Measurements from ENCODE around the gene TYW5.
"Not testable (repeated sequence)": the region's sequence is repeated elsewhere in the genome, so short reads cannot be mapped to it uniquely, and the experiment has no call there.

Gene TYW5

GRCh38 chr2:199912553-199913114 lies 42.7 kb downstream of the TYW5 start:
- peaks cover 5 to 19% (median 16%) of the 10 kb centered on the region in 4 experiments for H3K36me3 ChIP-seq (ENCODE audit: control insufficient read depth in 4 of 4, insufficient read depth in 4 of 4, low read length in 3 of 4)
- H3K4me1 ChIP-seq (ENCODE audit: control extremely low read depth in 1 of 4, control insufficient read depth in 4 of 4, insufficient read depth in 4 of 4, low read length in 3 of 4) = peaks cover 13 to 36% (median 31%) of the 10 kb centered on the region in 4 experiments
- H3K4me3 ChIP-seq (ENCODE audit: control insufficient read depth in 1 of 7, extremely low read depth in 1 of 7, insufficient read depth in 4 of 7, low read depth in 2 of 7, low read length in 6 of 7) = peak overlapping the region in 5 of 7 experiments; percentile 88 to 98 (median 96)
- WGBS (ENCODE audit: insufficient coverage) = 97% methylated on average over 6 of the region's 12 CpGs
- peaks cover 0 to 16% (median 7%) of the 10 kb centered on the region in 5 experiments for H3K9me3 ChIP-seq (ENCODE audit: control extremely low read depth in 1 of 5, control insufficient read depth in 4 of 5, insufficient read depth in 2 of 5, low read depth in 1 of 5, low read length in 4 of 5)
- POLR2A ChIA-PET; H3K27me3 ChIP-seq (replicated peaks in 2 of 5; ENCODE audit: control insufficient read depth in 4 of 5, insufficient read depth in 5 of 5, low read length in 4 of 5); DNase-seq: not testable (repeated sequence)
- CTCF ChIA-PET = interaction anchor here (0.9 to 1.3 kb wide), 2 partner anchors 18 to 208 kb away, joined by 3 read pairs; no protein-coding TSS in a partner anchor
- H3K27ac ChIP-seq (ENCODE audit: insufficient read depth in 1 of 2, low read depth in 1 of 2, low read length in 2 of 2, poor library complexity in 1 of 2, severe bottlenecking in 2 of 2) = peak overlapping the region in 1 of 2 experiments; percentile 93

DNA sequence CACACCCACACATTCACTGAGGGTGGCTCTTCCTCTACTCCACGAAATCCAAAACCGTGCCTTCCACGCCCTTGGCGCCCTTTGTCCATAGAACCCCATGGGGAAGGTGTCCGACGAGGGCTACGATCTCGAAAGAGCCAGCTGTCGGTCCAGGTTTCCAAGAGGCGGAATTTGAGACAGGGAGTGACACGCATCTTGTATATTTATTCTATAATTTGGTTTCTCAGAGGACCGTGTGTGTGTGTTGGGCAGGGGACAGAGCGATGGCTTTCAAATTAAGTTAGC lies 43.5 kb downstream of the TYW5 start:
- POLR2A ChIA-PET = no interaction called here
- H3K27me3 ChIP-seq (replicated peaks in 2 of 5; ENCODE audit: control insufficient read depth in 4 of 5, insufficient read depth in 5 of 5, low read length in 4 of 5) = no peaks in the 10 kb centered on the region
- H3K4me1 ChIP-seq (ENCODE audit: control extremely low read depth in 1 of 4, control insufficient read depth in 4 of 4, insufficient read depth in 4 of 4, low read length in 3 of 4) = peaks cover 19 to 42% (median 35%) of the 10 kb centered on the region in 4 experiments
- H3K36me3 ChIP-seq (ENCODE audit: control insufficient read depth in 4 of 4, insufficient read depth in 4 of 4, low read length in 3 of 4) = peaks cover 3 to 11% (median 9%) of the 10 kb centered on the region in 4 experiments
- peaks cover 0 to 9% (median 3%) of the 10 kb centered on the region in 5 experiments for H3K9me3 ChIP-seq (ENCODE audit: control extremely low read depth in 1 of 5, control insufficient read depth in 4 of 5, insufficient read depth in 2 of 5, low read depth in 1 of 5, low read length in 4 of 5)
- H3K27ac ChIP-seq (ENCODE audit: insufficient read depth in 1 of 2, low read depth in 1 of 2, low read length in 2 of 2, poor library complexity in 1 of 2, severe bottlenecking in 2 of 2) = peak overlapping the region; percentile 86 to 93
- CTCF ChIA-PET = interaction anchor here (0.9 to 1.3 kb wide), 3 partner anchors 15 to 207 kb away, joined by 3 read pairs; no protein-coding TSS in a partner anchor
- DNase-seq = no peak
- peak overlapping the region; percentile 88 to 99 (median 96) for H3K4me3 ChIP-seq (ENCODE audit: control insufficient read depth in 1 of 7, extremely low read depth in 1 of 7, insufficient read depth in 4 of 7, low read depth in 2 of 7, low read length in 6 of 7)
- WGBS (ENCODE audit: insufficient coverage) = 0% methylated on average over 2 of the region's 13 CpGs

- ChIA-PET POLR2A (no interaction called here), CTCF (interaction anchor here (0.8 to 1.3 kb wide), 2 partner anchors 14 to 206 kb away, joined by 3 read pairs; no protein-coding TSS in a partner anchor)
- Histone ChIP-seq H3K4me1 (ENCODE audit: control extremely low read depth in 1 of 4, control insufficient read depth in 4 of 4, insufficient read depth in 4 of 4, low read length in 3 of 4) (peaks cover 19 to 42% (median 37%) of the 10 kb centered on the region in 4 experiments), H3K27ac (ENCODE audit: insufficient read depth in 1 of 2, low read depth in 1 of 2, low read length in 2 of 2, poor library complexity in 1 of 2, severe bottlenecking in 2 of 2) (peak within 1 kb of the TSS; percentile 86 to 93), H3K27me3 (replicated peaks in 2 of 5; ENCODE audit: control insufficient read depth in 4 of 5, insufficient read depth in 5 of 5, low read length in 4 of 5) (no peaks in the 10 kb centered on the region), H3K4me3 (ENCODE audit: control insufficient read depth in 1 of 7, extremely low read depth in 1 of 7, insufficient read depth in 4 of 7, low read depth in 2 of 7, low read length in 6 of 7) (peak within 1 kb of the TSS; percentile 88 to 99 (median 96)), H3K36me3 (ENCODE audit: control insufficient read depth in 4 of 4, insufficient read depth in 4 of 4, low read length in 3 of 4) (peaks cover 0 to 6% (median 4%) of the 10 kb centered on the region in 4 experiments), H3K9me3 (ENCODE audit: control extremely low read depth in 1 of 5, control insufficient read depth in 4 of 5, insufficient read depth in 2 of 5, low read depth in 1 of 5, low read length in 4 of 5) (peaks cover 0 to 5% (median 0%) of the 10 kb centered on the region in 5 experiments)
- WGBS (ENCODE audit: insufficient coverage) = under 1% methylated on average over 79 of the region's 85 CpGs
- DNase-seq = peak; percentile 97
Measured at GRCh38 chr2:199911052-199911876, 44.0 kb downstream of the TYW5 start, which contains the start of gene C2orf69. Gene C2orf69 (plus strand): TSS chr2:199911293. CDS start chr2:199911439, 146 bp downstream.

DNA sequence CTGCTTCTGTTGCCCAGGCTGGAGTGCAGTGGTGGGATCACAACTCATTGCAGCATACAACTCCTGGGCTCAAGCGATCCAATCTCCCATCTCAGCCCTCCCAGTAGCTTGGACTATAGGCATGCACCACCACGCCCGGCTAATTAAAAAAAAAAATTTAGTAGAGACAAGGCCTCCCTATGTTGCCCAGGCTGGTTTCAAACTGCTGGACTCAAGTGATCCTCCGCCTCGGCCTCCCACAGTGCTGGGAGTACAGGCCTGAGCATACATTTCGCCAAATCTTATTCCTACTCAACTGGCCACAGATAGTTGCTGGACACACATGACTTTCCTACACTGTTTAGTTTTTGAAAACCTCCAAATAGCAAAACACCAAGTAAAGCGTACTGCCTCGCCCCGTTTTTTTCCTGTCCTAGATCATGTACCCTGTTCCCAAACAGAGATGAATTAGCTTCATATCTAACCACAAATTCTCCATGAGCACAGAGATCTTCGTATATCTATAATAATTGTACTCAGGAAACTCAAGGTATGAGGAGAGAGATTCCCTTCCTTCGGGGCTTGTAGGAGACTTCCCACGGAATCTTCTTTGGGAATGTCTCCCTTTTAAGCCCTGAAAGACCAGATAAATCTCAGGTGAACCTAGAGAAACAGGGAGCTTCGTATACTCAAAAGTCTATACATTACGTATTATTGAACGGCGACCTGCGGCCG lies 44.8 kb downstream of the TYW5 start:
- DNase-seq = no peak
- 38% methylated on average over 13 of the region's 18 CpGs for WGBS (ENCODE audit: insufficient coverage)
- ChIA-PET CTCF (interaction anchor here (0.8 to 1.3 kb wide), 2 partner anchors 13 to 206 kb away, joined by 3 read pairs; no protein-coding TSS in a partner anchor), POLR2A (no interaction called here)
- H3K4me1 ChIP-seq (ENCODE audit: control extremely low read depth in 1 of 4, control insufficient read depth in 4 of 4, insufficient read depth in 4 of 4, low read length in 3 of 4) = peaks cover 19 to 42% (median 37%) of the 10 kb centered on the region in 4 experiments
- H3K27ac ChIP-seq (ENCODE audit: insufficient read depth in 1 of 2, low read depth in 1 of 2, low read length in 2 of 2, poor library complexity in 1 of 2, severe bottlenecking in 2 of 2) = peak overlapping the region; percentile 86 to 93
- no peaks in the 10 kb centered on the region for H3K9me3 ChIP-seq (ENCODE audit: control extremely low read depth in 1 of 5, control insufficient read depth in 4 of 5, insufficient read depth in 2 of 5, low read depth in 1 of 5, low read length in 4 of 5)
- H3K36me3 ChIP-seq (ENCODE audit: control insufficient read depth in 4 of 4, insufficient read depth in 4 of 4, low read length in 3 of 4) = no peaks in the 10 kb centered on the region
- no peaks in the 10 kb centered on the region for H3K27me3 ChIP-seq (replicated peaks in 2 of 5; ENCODE audit: control insufficient read depth in 4 of 5, insufficient read depth in 5 of 5, low read length in 4 of 5)
- H3K4me3 ChIP-seq (ENCODE audit: control insufficient read depth in 1 of 7, extremely low read depth in 1 of 7, insufficient read depth in 4 of 7, low read depth in 2 of 7, low read length in 6 of 7) = peak overlapping the region; percentile 88 to 99 (median 96)

- Histone ChIP-seq H3K27me3 (replicated peaks in 2 of 5; ENCODE audit: control insufficient read depth in 4 of 5, insufficient read depth in 5 of 5, low read length in 4 of 5) (no peaks in the 10 kb centered on the region), H3K27ac (ENCODE audit: insufficient read depth in 1 of 2, low read depth in 1 of 2, low read length in 2 of 2, poor library complexity in 1 of 2, severe bottlenecking in 2 of 2) (no peak overlapping the region), H3K4me1 (ENCODE audit: control extremely low read depth in 1 of 4, control insufficient read depth in 4 of 4, insufficient read depth in 4 of 4, low read length in 3 of 4) (peaks cover 9 to 20% (median 17%) of the 10 kb centered on the region in 4 experiments), H3K9me3 (ENCODE audit: control extremely low read depth in 1 of 5, control insufficient read depth in 4 of 5, insufficient read depth in 2 of 5, low read depth in 1 of 5, low read length in 4 of 5) (no peaks in the 10 kb centered on the region), H3K4me3 (ENCODE audit: control insufficient read depth in 1 of 7, extremely low read depth in 1 of 7, insufficient read depth in 4 of 7, low read depth in 2 of 7, low read length in 6 of 7) (no peak overlapping the region), H3K36me3 (ENCODE audit: control insufficient read depth in 4 of 4, insufficient read depth in 4 of 4, low read length in 3 of 4) (no peaks in the 10 kb centered on the region)
- peak; percentile 22 to 76 (median 57) for DNase-seq
- ChIA-PET POLR2A (no interaction called here), CTCF (interaction anchor here (1.1 to 1.4 kb wide), 2 partner anchors 34 to 207 kb away, joined by 3 read pairs; no protein-coding TSS in a partner anchor)
- no CpG with 5 or more reads among the region's 2 CpGs for WGBS (ENCODE audit: insufficient coverage)
Measured at GRCh38 chr2:199907008-199907714, 48.1 kb downstream of the TYW5 start.

GRCh38 chr2:199903111-199903510 lies 52.2 kb downstream of the TYW5 start:
- CTCF ChIA-PET = interaction anchor here (0.6 to 1.3 kb wide), 3 partner anchors 38 to 199 kb away, joined by 3 to 4 read pairs (median 3); no protein-coding TSS in a partner anchor
- no peaks in the 10 kb centered on the region for H3K36me3 ChIP-seq (ENCODE audit: control insufficient read depth in 4 of 4, insufficient read depth in 4 of 4, low read length in 3 of 4)
- WGBS (ENCODE audit: insufficient coverage) = no CpG with 5 or more reads among the region's 1 CpG
- POLR2A ChIA-PET = no interaction called here
- no peaks in the 10 kb centered on the region for H3K9me3 ChIP-seq (ENCODE audit: control extremely low read depth in 1 of 5, control insufficient read depth in 4 of 5, insufficient read depth in 2 of 5, low read depth in 1 of 5, low read length in 4 of 5)
- H3K27ac ChIP-seq (ENCODE audit: insufficient read depth in 1 of 2, low read depth in 1 of 2, low read length in 2 of 2, poor library complexity in 1 of 2, severe bottlenecking in 2 of 2) = no peak overlapping the region
- H3K27me3 ChIP-seq (replicated peaks in 2 of 5; ENCODE audit: control insufficient read depth in 4 of 5, insufficient read depth in 5 of 5, low read length in 4 of 5) = no peaks in the 10 kb centered on the region
- DNase-seq = no peak
- H3K4me1 ChIP-seq (ENCODE audit: control extremely low read depth in 1 of 4, control insufficient read depth in 4 of 4, insufficient read depth in 4 of 4, low read length in 3 of 4) = peaks cover 3 to 10% (median 6%) of the 10 kb centered on the region in 4 experiments
- no peak overlapping the region for H3K4me3 ChIP-seq (ENCODE audit: control insufficient read depth in 1 of 7, extremely low read depth in 1 of 7, insufficient read depth in 4 of 7, low read depth in 2 of 7, low read length in 6 of 7)
